Keratinocyte (primary cell): Measurements from ENCODE around the gene AK9. TPM values are rescaled to one million over a fixed set of nuclear protein-coding genes. Genes with fewer than 3 reads are reported as not detected.

Experiments
- DNase-seq: peaks from one replicate; pipeline ENCODE4 v3.0.0-alpha.2; 2011; ENCODE audit warnings: low read depth, missing footprints, low spot score
- FAIRE-seq: peaks from 2 replicates; lab custom pipeline; 2011; peaks lifted over from hg19 to GRCh38; lab: Jason Lieb, UNC
- H2AFZ ChIP-seq: 2 replicates; pipeline ENCODE4 v1.6.0; 2012; ENCODE audit warnings: low read length, control low read depth, inconsistent platforms; ENCODE audit not compliant: control insufficient read depth
- H3K27ac ChIP-seq: 2 replicates; pipeline ENCODE4 v1.5.1; 2011; ENCODE audit warnings: low read length; ENCODE audit not compliant: control insufficient read depth, insufficient read depth
- H3K27me3 ChIP-seq: 3 replicates; pipeline ENCODE4 v1.6.0; 2011; ENCODE audit warnings: low read length; ENCODE audit not compliant: control insufficient read depth, insufficient read depth; ENCODE audit errors: extremely low read depth
- H3K36me3 ChIP-seq, 2 experiments: 2 replicates in 1 of 2; 3 replicates in 1 of 2; pipeline ENCODE4 v1.5.1; 2011; ENCODE audit warnings: low read length in 2 of 2, mild to moderate bottlenecking in 1 of 2; ENCODE audit not compliant: control insufficient read depth in 2 of 2, insufficient read depth in 2 of 2; ENCODE audit errors: extremely low read depth in 1 of 2
- H3K4me1 ChIP-seq: 3 replicates; pipeline ENCODE4 v1.5.1; 2011; ENCODE audit warnings: low read length; ENCODE audit not compliant: control insufficient read depth, insufficient read depth; ENCODE audit errors: extremely low read depth
- H3K4me2 ChIP-seq: 3 replicates; pipeline ENCODE4 v1.6.0; 2011; ENCODE audit warnings: low read depth, low read length; ENCODE audit not compliant: control insufficient read depth, insufficient read depth; ENCODE audit errors: extremely low read depth
- H3K4me3 ChIP-seq, 3 experiments: fragments of 200-600 bp in 1 of 3; sonication (generic) in 1 of 3; 2 replicates in 2 of 3; 3 replicates in 1 of 3; pipeline ENCODE4 v1.5.1; 2011 to 2016; ENCODE audit warnings: low read length in 3 of 3, mild to moderate bottlenecking in 3 of 3, control low read depth in 2 of 3, inconsistent platforms in 1 of 3, low read depth in 1 of 3, mixed read lengths in 1 of 3, mixed run types in 1 of 3, moderate library complexity in 1 of 3; ENCODE audit not compliant: control insufficient read depth in 2 of 3, insufficient read depth in 2 of 3; ENCODE audit errors: extremely low read depth in 1 of 3
- H3K79me2 ChIP-seq: 2 replicates; pipeline ENCODE4 v1.6.0; 2012; ENCODE audit warnings: low read length; ENCODE audit not compliant: control insufficient read depth, insufficient read depth
- H3K9ac ChIP-seq: 3 replicates; pipeline ENCODE4 v1.6.0; 2011; ENCODE audit warnings: low read length; ENCODE audit not compliant: control insufficient read depth, insufficient read depth; ENCODE audit errors: extremely low read depth
- H3K9me1 ChIP-seq: 3 replicates; pipeline ENCODE4 v1.6.0; 2011; ENCODE audit warnings: low read length; ENCODE audit not compliant: control insufficient read depth, insufficient read depth; ENCODE audit errors: extremely low read depth
- H3K9me3 ChIP-seq: 2 replicates; pipeline ENCODE4 v1.5.1; 2012; ENCODE audit warnings: low read depth, low read length; ENCODE audit not compliant: control insufficient read depth
- H4K20me1 ChIP-seq: 3 replicates; pipeline ENCODE4 v1.6.0; 2011; ENCODE audit warnings: low read length; ENCODE audit not compliant: control insufficient read depth, insufficient read depth; ENCODE audit errors: extremely low read depth
- CTCF ChIP-seq, 3 experiments: IDR thresholded peaks in 1 of 3; conservative IDR thresholded peaks in 1 of 3; optimal IDR thresholded peaks in 1 of 3; 2 replicates in 2 of 3; 3 replicates in 1 of 3; pipeline versions ENCODE3 to v1.5.1; 2011; ENCODE audit warnings: low read length in 3 of 3, mild to moderate bottlenecking in 3 of 3, moderate library complexity in 2 of 3, control low read depth in 1 of 3, inconsistent platforms in 1 of 3; ENCODE audit not compliant: insufficient read depth in 2 of 3; ENCODE audit errors: extremely low read depth in 1 of 3
- EZH2 ChIP-seq: IDR thresholded peaks from one replicate; pipeline ENCODE4 v1.6.1; 2012; ENCODE audit warnings: inconsistent platforms, mild to moderate bottlenecking, low read length, moderate library complexity
- dilution Hi-C: fragments of 300-500 bp; cut with MboI; formaldehyde crosslinking; loops from one replicate; pipeline ENCODE4 v1.7.0; 2020; ENCODE audit warnings: low sequenced_read_pairs; ENCODE audit not compliant: extremely low pct_ligation_motif_present
- polyA plus RNA-seq, 5 experiments: library from polyadenylated mRNA; depleted of rRNA in 3 of 5; stranded (reverse) in 3 of 5; stranded (forward) in 1 of 5; unstranded in 1 of 5; fragments of >200 nt; gene quantifications; 1 replicate in 1 of 5; 2 replicates in 3 of 5; 3 replicates in 1 of 5; pipeline versions ENCODE4 v1.2.1 to v1.2.3, GENCODE V29; 2011 to 2012; ENCODE audit warnings: missing spikeins in 2 of 5, low read depth in 1 of 5, low replicate concordance in 1 of 5

Gene AK9
- polyA plus RNA-seq, 1 donor (not counting 4 experiments of a cell fraction or from before 2014, with no cell fraction given), result 1.8 TPM

- no peak for TF ChIP-seq CTCF (optimal IDR thresholded peaks at IDR 0.05 in 1 of 3, IDR thresholded peaks at IDR 0.05 in 1 of 3, conservative IDR thresholded peaks at IDR 0.05 in 1 of 3; ENCODE audit: extremely low read depth in 1 of 3, insufficient read depth in 2 of 3, low read length in 3 of 3)
- no peak for TF ChIP-seq EZH2
- no peak overlapping the region for H3K4me3 ChIP-seq
- dilution Hi-C loops, result no loop called here
- no peaks in the 10 kb centered on the region for H3K9me3 ChIP-seq
- H3K4me2 ChIP-seq, result no peak overlapping the region
- no peaks in the 10 kb centered on the region for H3K36me3 ChIP-seq
- H3K27me3 ChIP-seq, result no peaks in the 10 kb centered on the region
- no peak overlapping the region for H2AFZ ChIP-seq
- H4K20me1 ChIP-seq, result no peaks in the 10 kb centered on the region
- H3K9me1 ChIP-seq, result no peaks in the 10 kb centered on the region
- no peaks in the 10 kb centered on the region for H3K4me1 ChIP-seq
- H3K27ac ChIP-seq, result no peak overlapping the region
- no peak overlapping the region for H3K9ac ChIP-seq
- FAIRE-seq (no peak), DNase-seq (no peak)
- no peaks in the 10 kb centered on the region for H3K79me2 ChIP-seq
Observed at GRCh38 chr6:109511832-109512231, 179.2 kb downstream of the AK9 start.

- FAIRE-seq (no peak), DNase-seq (no peak)
- dilution Hi-C loops, result no loop called here
- Histone ChIP-seq H3K79me2 (no peaks in the 10 kb centered on the region), H3K4me1 (peaks cover 5% of the 10 kb centered on the region), H4K20me1 (no peaks in the 10 kb centered on the region), H3K36me3 (no peaks in the 10 kb centered on the region), H2AFZ (no peak overlapping the region), H3K27ac (no peak overlapping the region), H3K4me2 (no peak overlapping the region), H3K4me3 (no peak overlapping the region), H3K9ac (no peak overlapping the region), H3K9me3 (no peaks in the 10 kb centered on the region), H3K27me3 (no peaks in the 10 kb centered on the region), H3K9me1 (no peaks in the 10 kb centered on the region)
- TF ChIP-seq CTCF (optimal IDR thresholded peaks at IDR 0.05 in 1 of 3, IDR thresholded peaks at IDR 0.05 in 1 of 3, conservative IDR thresholded peaks at IDR 0.05 in 1 of 3; ENCODE audit: extremely low read depth in 1 of 3, insufficient read depth in 2 of 3, low read length in 3 of 3) (no peak), EZH2 (no peak)
Observed at GRCh38 chr6:109510358-109510757, 180.6 kb downstream of the AK9 start.
